ENCODE measurements around the gene TTLL9. TPM values are rescaled to one million over a fixed set of nuclear protein-coding genes. Genes with fewer than 3 reads are reported as not detected.

Gene TTLL9
- total RNA-seq, 1 donor from 2014 or later = 0.60 TPM

DNA sequence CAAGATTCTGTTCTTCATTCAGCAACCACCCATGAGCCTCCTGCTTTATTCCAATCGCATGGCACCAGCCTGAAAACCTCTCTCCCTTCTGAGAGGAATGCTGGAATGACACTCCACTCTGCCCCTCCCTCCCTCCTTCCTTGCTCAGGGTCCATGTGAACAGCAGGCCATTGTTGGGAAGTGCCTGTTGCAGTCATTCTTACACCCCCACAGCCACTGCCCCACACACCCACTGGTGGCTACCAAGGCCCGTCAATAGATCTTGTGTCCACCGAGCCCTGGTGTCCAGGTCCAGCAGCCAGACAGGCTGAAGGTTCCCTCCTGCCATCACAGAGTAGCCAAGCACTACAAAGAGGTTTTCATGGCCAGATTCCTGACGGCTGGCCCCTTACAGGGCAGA is 74.9 kb downstream of the TTLL9 start:
- Mint-ChIP-seq H3K9me3 (no peaks in the 10 kb centered on the region), H3K36me3 (ENCODE audit: low read depth) (peaks cover 73% of the 10 kb centered on the region), H3K4me1 (peaks cover 12% of the 10 kb centered on the region), H3K27me3 (no peaks in the 10 kb centered on the region), H3K27ac (no peak overlapping the region), H3K4me3 (no peak overlapping the region)
- intact Hi-C loops (cut with micrococcal nuclease) = no loop called here
- ATAC-seq (ENCODE audit: low read depth) (no peak), DNase-seq (no peak)
- ChIA-PET POLR2A (no interaction called here), CTCF (no interaction called here)
- TF ChIP-seq CTCF (IDR thresholded peaks at IDR 0.05) = no peak

DNA sequence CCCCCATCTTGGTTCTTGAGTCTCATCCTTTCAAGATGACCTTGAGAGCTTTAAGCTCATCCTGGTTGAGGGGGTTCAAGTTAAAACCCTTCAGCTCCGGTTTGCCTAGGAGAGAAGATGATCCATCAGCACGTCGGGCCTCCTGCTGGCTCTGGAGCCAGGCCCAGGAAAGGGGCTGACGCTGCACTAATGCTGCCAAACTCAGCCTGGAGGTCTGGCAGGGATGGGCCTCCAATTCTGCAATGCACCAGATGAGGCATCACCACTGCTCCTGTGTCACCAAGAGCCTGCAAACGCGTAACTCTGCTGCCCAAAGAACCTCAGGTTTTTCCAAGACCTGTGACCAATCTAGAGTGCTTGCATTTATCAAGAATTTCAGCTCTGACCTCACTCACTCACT is 75.4 kb downstream of the TTLL9 start:
- no peaks in the 10 kb centered on the region for H3K27me3 Mint-ChIP-seq
- peaks cover 17% of the 10 kb centered on the region for H3K4me1 Mint-ChIP-seq
- intact Hi-C loops (cut with micrococcal nuclease) = no loop called here
- H3K9me3 Mint-ChIP-seq = no peaks in the 10 kb centered on the region
- ATAC-seq (ENCODE audit: low read depth) = no peak
- ChIA-PET POLR2A (no interaction called here), CTCF (no interaction called here)
- no peak for DNase-seq
- no peak overlapping the region for H3K27ac Mint-ChIP-seq
- H3K36me3 Mint-ChIP-seq (ENCODE audit: low read depth) = peaks cover 73% of the 10 kb centered on the region
- no peak overlapping the region for H3K4me3 Mint-ChIP-seq
- TF ChIP-seq CTCF (IDR thresholded peaks at IDR 0.05) = no peak

- ATAC-seq (ENCODE audit: low read depth) (no peak), DNase-seq (no peak)
- H3K9me3 Mint-ChIP-seq = no peaks in the 10 kb centered on the region
- H3K4me1 Mint-ChIP-seq = peaks cover 30% of the 10 kb centered on the region
- H3K4me3 Mint-ChIP-seq = no peak overlapping the region
- no peaks in the 10 kb centered on the region for H3K27me3 Mint-ChIP-seq
- no peak overlapping the region for H3K27ac Mint-ChIP-seq
- TF ChIP-seq CTCF (IDR thresholded peaks at IDR 0.05) = no peak
- H3K36me3 Mint-ChIP-seq (ENCODE audit: low read depth) = peaks cover 65% of the 10 kb centered on the region
- ChIA-PET POLR2A (interaction anchor here (0.6 kb wide), 1 partner anchor 9 kb away, joined by 3 read pairs; no protein-coding TSS in a partner anchor), CTCF (interaction anchor here (0.6 to 2.7 kb wide), 2 partner anchors 93 to 96 kb away, joined by 3 to 16 read pairs; no protein-coding TSS in a partner anchor)
- intact Hi-C loops (cut with micrococcal nuclease) = no loop called here
Measured at GRCh38 chr20:31948008-31948407, 77.6 kb downstream of the TTLL9 start.

DNA sequence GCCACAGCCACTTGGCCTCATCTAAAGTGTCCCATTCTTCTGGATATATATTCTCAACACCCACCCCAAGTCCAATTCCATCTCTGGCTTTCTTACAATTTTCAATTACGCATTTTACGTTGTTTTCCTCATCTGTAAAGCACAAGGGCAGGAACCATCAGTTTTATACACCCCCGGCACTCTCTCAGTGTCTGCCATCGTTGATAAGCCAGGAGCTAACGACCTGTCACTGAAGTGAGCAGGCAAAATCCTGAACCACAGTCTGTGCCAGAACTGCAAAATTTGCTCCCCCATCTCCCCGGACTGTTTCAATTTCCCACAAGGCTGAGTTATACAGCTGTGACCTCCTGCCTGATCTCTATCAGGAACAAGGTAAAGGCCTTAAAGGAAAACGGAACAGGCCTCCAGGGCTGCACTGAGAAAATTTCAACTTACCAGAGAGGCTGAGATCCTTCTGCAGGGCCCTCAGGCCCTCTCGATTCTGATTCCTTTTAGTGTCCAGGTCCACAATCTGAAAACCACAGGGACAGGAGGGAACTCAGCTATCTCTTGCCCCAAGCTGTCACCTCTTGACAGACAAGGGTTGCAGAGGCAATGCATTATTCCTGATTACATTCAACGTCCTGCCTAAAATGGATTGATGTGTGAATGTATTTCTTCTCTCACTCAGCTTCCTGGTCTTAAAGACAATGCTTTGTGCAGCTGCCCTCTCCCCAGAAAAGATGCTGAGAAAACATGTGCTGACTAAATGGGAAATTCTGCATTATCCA is 79.6 kb downstream of the TTLL9 start:
- DNase-seq (no peak), ATAC-seq (ENCODE audit: low read depth) (no peak)
- peaks cover 30% of the 10 kb centered on the region for H3K4me1 Mint-ChIP-seq
- TF ChIP-seq CTCF (IDR thresholded peaks at IDR 0.05) = no peak
- H3K9me3 Mint-ChIP-seq = no peaks in the 10 kb centered on the region
- peaks cover 51% of the 10 kb centered on the region for H3K36me3 Mint-ChIP-seq (ENCODE audit: low read depth)
- H3K4me3 Mint-ChIP-seq = peak overlapping the region; percentile 99
- POLR2A ChIA-PET = interaction anchor here (2.7 kb wide), 1 partner anchor 8 kb away, joined by 6 read pairs; no protein-coding TSS in a partner anchor
- H3K27me3 Mint-ChIP-seq = peaks cover 6% of the 10 kb centered on the region
- CTCF ChIA-PET = interaction anchor here (3.4 to 6.6 kb wide), 2 partner anchors 80 to 96 kb away, joined by 20 to 126 read pairs; no protein-coding TSS in a partner anchor
- H3K27ac Mint-ChIP-seq = no peak overlapping the region
- intact Hi-C loops (cut with micrococcal nuclease) = loop anchor here (5.0 to 10.0 kb wide), 2 partner anchors 157 to 255 kb away; partner anchors contain the start of genes PLAGL2, POFUT1 and TM9SF4

DNA sequence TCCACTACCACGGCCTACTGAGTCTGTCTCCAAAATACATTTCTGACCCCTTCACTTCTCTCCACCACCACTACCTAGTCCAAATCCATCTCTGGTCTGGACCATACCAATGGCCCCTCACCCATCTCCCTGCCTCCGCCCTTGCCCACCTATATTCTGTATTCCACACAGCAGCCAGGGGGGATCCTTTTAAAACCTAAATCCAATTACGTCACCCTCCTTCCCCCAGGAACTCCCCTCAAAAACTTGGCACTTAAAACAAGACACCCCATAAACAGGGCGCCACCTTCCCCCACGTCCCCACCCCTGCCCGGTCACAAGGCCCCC is 80.7 kb downstream of the TTLL9 start:
- ATAC-seq (ENCODE audit: low read depth) (no peak), DNase-seq (no peak)
- Mint-ChIP-seq H3K27me3 (peaks cover 8% of the 10 kb centered on the region), H3K4me1 (peaks cover 30% of the 10 kb centered on the region), H3K4me3 (peak overlapping the region; percentile 99), H3K27ac (peak overlapping the region; percentile 95), H3K36me3 (ENCODE audit: low read depth) (peaks cover 41% of the 10 kb centered on the region), H3K9me3 (no peaks in the 10 kb centered on the region)
- ChIA-PET POLR2A (interaction anchor here (1.2 to 2.7 kb wide), 7 partner anchors 9 to 99 kb away, joined by 3 to 22 read pairs (median 6); no protein-coding TSS in a partner anchor), CTCF (interaction anchor here (0.8 to 6.6 kb wide), 10 partner anchors 55 to 228 kb away, joined by 3 to 126 read pairs (median 8); no protein-coding TSS in a partner anchor)
- TF ChIP-seq CTCF (IDR thresholded peaks at IDR 0.05) = no peak
- intact Hi-C loops (cut with micrococcal nuclease) = loop anchor here (5.0 to 10.0 kb wide), 2 partner anchors 156 to 254 kb away; partner anchors contain the start of genes PLAGL2, POFUT1 and TM9SF4
